Type B pancreatic cell (in vitro differentiated cells): ENCODE measurements around the gene PRDM12. TPM values are rescaled to one million over a fixed set of nuclear protein-coding genes. Genes with fewer than 3 reads are reported as not detected.

Experiments
- DNase-seq: peaks from one replicate; pipeline ENCODE4 v3.0.0; 2021; ENCODE audit warnings: mixed read lengths; ENCODE audit not compliant: unreplicated experiment; ENCODE audit errors: extremely low spot score
- H3K27ac Mint-ChIP-seq: 2 replicates; pipeline ENCODE4 v1.8.0; 2021; ENCODE audit warnings: mild to moderate bottlenecking, mixed read lengths
- H3K27me3 Mint-ChIP-seq: 2 replicates; pipeline ENCODE4 v1.8.0; 2021; ENCODE audit warnings: mixed read lengths
- H3K36me3 Mint-ChIP-seq: 2 replicates; pipeline ENCODE4 v1.8.0; 2021; ENCODE audit warnings: mixed read lengths
- H3K4me1 Mint-ChIP-seq: one replicate; pipeline ENCODE4 v1.8.0; 2021; ENCODE audit warnings: mixed read lengths; ENCODE audit not compliant: unreplicated experiment
- H3K4me3 Mint-ChIP-seq: 2 replicates; pipeline ENCODE4 v1.8.0; 2021; ENCODE audit warnings: mild to moderate bottlenecking, mixed read lengths
- H3K9me3 Mint-ChIP-seq: 2 replicates; pipeline ENCODE4 v1.8.0; 2021; ENCODE audit warnings: mixed read lengths
- CTCF ChIP-seq: fragments of 200-600 bp; sonication (generic); conservative IDR thresholded peaks from 2 replicates; pipeline ENCODE4 v1.5.0; 2021; ENCODE audit warnings: antibody characterized with exemption, mild to moderate bottlenecking
- total RNA-seq: library from RNA; stranded (reverse); gene quantifications from 2 replicates; pipeline ENCODE4 v1.2.1, GENCODE V29; 2021; ENCODE audit warnings: low replicate concordance

PRDM12 gene
- total RNA-seq, 1 donor from 2014 or later: 0.34 TPM

GRCh38 chr9:130714586-130715110, 50.3 kb downstream of the PRDM12 start:
- Mint-ChIP-seq H3K27me3 (no peaks in the 10 kb centered on the region), H3K9me3 (no peaks in the 10 kb centered on the region), H3K4me3 (peak overlapping the region; percentile 96), H3K36me3 (no peaks in the 10 kb centered on the region), H3K4me1 (peaks cover 24% of the 10 kb centered on the region), H3K27ac (peak overlapping the region; percentile 92)
- no peak for DNase-seq
- no peak for TF ChIP-seq CTCF

GRCh38 chr9:130715270-130715669, 50.9 kb downstream of the PRDM12 start:
- TF ChIP-seq CTCF: no peak
- H3K4me3 Mint-ChIP-seq: peak overlapping the region; percentile 96
- no peaks in the 10 kb centered on the region for H3K9me3 Mint-ChIP-seq
- H3K27ac Mint-ChIP-seq: peak overlapping the region; percentile 92
- H3K27me3 Mint-ChIP-seq: no peaks in the 10 kb centered on the region
- DNase-seq: no peak
- H3K4me1 Mint-ChIP-seq: peaks cover 26% of the 10 kb centered on the region
- peaks cover under 1% of the 10 kb centered on the region for H3K36me3 Mint-ChIP-seq

- Mint-ChIP-seq H3K36me3 (peaks cover 10% of the 10 kb centered on the region), H3K4me1 (peaks cover 29% of the 10 kb centered on the region), H3K4me3 (no peak overlapping the region), H3K9me3 (no peaks in the 10 kb centered on the region), H3K27ac (no peak overlapping the region), H3K27me3 (no peaks in the 10 kb centered on the region)
- no peak for DNase-seq
- TF ChIP-seq CTCF: no peak
These were observed 54.2 kb downstream of the PRDM12 start for GRCh38 chr9:130718562-130718961.

DNA sequence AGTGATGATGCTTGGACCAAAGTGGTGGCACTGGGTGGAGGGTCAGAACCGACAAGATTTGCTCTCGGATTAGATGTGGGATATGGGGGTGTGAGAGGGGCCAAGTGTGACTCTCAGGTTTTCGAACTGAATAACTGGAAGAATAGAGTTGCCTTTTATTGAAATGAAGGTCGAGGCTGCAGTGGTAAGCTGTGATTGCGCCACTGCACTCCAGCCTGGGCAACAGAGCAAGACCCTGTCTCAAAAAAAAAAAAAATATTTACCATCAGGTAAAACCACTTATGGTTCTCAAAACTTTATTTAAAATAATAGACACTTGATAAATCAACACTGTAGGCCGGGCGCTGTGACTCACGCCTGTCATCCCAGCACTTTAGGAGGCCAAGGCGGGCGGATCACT, 56.4 kb downstream of the PRDM12 start:
- Mint-ChIP-seq H3K4me1 (peaks cover 8% of the 10 kb centered on the region), H3K27me3 (no peaks in the 10 kb centered on the region), H3K9me3 (no peaks in the 10 kb centered on the region), H3K36me3 (peaks cover 10% of the 10 kb centered on the region), H3K4me3 (no peak overlapping the region), H3K27ac (peak overlapping the region; percentile 33)
- no peak for DNase-seq
- no peak for TF ChIP-seq CTCF

GRCh38 chr9:130728721-130729120, 64.3 kb downstream of the PRDM12 start:
- Mint-ChIP-seq H3K9me3 (no peaks in the 10 kb centered on the region), H3K36me3 (peaks cover 9% of the 10 kb centered on the region), H3K4me1 (peaks cover 26% of the 10 kb centered on the region), H3K4me3 (no peak overlapping the region), H3K27me3 (no peaks in the 10 kb centered on the region), H3K27ac (peak overlapping the region; percentile 71)
- DNase-seq: no peak
- no peak for TF ChIP-seq CTCF

DNA sequence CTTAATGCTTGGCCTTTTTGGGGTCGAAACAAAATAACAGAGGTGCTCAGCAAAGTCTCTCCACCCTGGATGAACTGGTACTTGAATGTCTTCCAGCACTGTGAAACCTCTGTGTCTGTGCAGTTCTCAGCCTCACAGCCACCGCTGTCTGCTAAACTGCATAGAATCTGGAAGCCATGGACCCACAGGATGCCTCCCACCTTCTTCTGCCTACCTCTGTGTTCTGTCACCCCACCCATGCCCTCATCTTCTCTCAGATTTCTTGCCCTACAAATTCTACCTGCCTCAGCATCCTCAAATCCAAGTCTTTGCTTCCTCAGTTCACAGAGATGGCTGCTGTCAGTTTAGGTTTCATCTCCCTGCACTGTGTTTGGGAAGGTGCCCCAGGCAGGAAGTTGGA, 64.8 kb downstream of the PRDM12 start:
- Mint-ChIP-seq H3K4me3 (no peak overlapping the region), H3K36me3 (peaks cover 9% of the 10 kb centered on the region), H3K27me3 (no peaks in the 10 kb centered on the region), H3K4me1 (peaks cover 26% of the 10 kb centered on the region), H3K27ac (peak overlapping the region; percentile 71), H3K9me3 (no peaks in the 10 kb centered on the region)
- DNase-seq: no peak
- no peak for TF ChIP-seq CTCF
